SK-N-SH (cell line): ENCODE results near the gene LHPP.

Experiments
- EP300 ChIP-seq, 2 experiments: IDR thresholded peaks; 2 replicates each; pipeline versions ENCODE4 v1.4.0 to v1.6.1; 2012; ENCODE audit warnings: borderline replicate concordance in 1 of 2, low read depth in 1 of 2, low read length in 1 of 2
- FOXJ3 ChIP-seq: sonication (generic); formaldehyde crosslinking; IDR thresholded peaks from 2 replicates; pipeline ENCODE4 v1.5.1; 2020; ENCODE audit warnings: mild to moderate bottlenecking, missing genetic modification reagents
- GABPA ChIP-seq: IDR thresholded peaks from 2 replicates; pipeline ENCODE4 v1.4.0; 2012; ENCODE audit warnings: low read depth, mild to moderate bottlenecking
- NRF1 ChIP-seq: IDR thresholded peaks from 2 replicates; pipeline ENCODE4 v1.6.1; 2012; ENCODE audit warnings: low read depth, mild to moderate bottlenecking, low read length
- POLR2AphosphoS5 ChIP-seq: IDR thresholded peaks from 2 replicates; pipeline ENCODE4 v1.6.1; 2012; ENCODE audit warnings: low read depth, low read length
- RAD21 ChIP-seq: IDR thresholded peaks from 2 replicates; pipeline ENCODE4 v1.6.1; 2012; ENCODE audit warnings: mild to moderate bottlenecking, low read length
- SIN3A ChIP-seq: IDR thresholded peaks from 2 replicates; pipeline ENCODE4 v1.6.1; 2012; ENCODE audit warnings: low read depth, mild to moderate bottlenecking, low read length, moderate library complexity, borderline replicate concordance
- TF ChIP-seq, protein P1 (sequence below): fragments of 200-600 bp; sonication (generic); IDR thresholded peaks from 2 replicates; pipeline ENCODE4 v1.6.1; 2017; ENCODE audit warnings: antibody characterized with exemption, mild to moderate bottlenecking, moderate library complexity
- TF ChIP-seq, protein P2 (sequence below): fragments of 150-350 bp; IDR thresholded peaks from 2 replicates; pipeline ENCODE4 v1.6.1; 2017; ENCODE audit warnings: antibody characterized with exemption, low read length, low read depth, borderline replicate concordance

- TF ChIP-seq, protein P1, sequence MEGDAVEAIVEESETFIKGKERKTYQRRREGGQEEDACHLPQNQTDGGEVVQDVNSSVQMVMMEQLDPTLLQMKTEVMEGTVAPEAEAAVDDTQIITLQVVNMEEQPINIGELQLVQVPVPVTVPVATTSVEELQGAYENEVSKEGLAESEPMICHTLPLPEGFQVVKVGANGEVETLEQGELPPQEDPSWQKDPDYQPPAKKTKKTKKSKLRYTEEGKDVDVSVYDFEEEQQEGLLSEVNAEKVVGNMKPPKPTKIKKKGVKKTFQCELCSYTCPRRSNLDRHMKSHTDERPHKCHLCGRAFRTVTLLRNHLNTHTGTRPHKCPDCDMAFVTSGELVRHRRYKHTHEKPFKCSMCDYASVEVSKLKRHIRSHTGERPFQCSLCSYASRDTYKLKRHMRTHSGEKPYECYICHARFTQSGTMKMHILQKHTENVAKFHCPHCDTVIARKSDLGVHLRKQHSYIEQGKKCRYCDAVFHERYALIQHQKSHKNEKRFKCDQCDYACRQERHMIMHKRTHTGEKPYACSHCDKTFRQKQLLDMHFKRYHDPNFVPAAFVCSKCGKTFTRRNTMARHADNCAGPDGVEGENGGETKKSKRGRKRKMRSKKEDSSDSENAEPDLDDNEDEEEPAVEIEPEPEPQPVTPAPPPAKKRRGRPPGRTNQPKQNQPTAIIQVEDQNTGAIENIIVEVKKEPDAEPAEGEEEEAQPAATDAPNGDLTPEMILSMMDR: no peak
- no peak for TF ChIP-seq RAD21
- no peak for TF ChIP-seq POLR2AphosphoS5
- TF ChIP-seq, protein P2, sequence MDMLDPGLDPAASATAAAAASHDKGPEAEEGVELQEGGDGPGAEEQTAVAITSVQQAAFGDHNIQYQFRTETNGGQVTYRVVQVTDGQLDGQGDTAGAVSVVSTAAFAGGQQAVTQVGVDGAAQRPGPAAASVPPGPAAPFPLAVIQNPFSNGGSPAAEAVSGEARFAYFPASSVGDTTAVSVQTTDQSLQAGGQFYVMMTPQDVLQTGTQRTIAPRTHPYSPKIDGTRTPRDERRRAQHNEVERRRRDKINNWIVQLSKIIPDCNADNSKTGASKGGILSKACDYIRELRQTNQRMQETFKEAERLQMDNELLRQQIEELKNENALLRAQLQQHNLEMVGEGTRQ: no peak
- TF ChIP-seq EP300 (IDR thresholded peaks at IDR 0.05; ENCODE audit: borderline replicate concordance in 1 of 2, low read depth in 1 of 2, low read length in 1 of 2): no peak
- TF ChIP-seq FOXJ3: no peak
- no peak for TF ChIP-seq SIN3A
- no peak for TF ChIP-seq NRF1
- TF ChIP-seq GABPA: no peak
These were observed 101.9 kb downstream of the LHPP start for GRCh38 chr10:124563320-124564040.
